Natural killer cell (primary cell): Measurements from ENCODE around the gene CSNK1G1. TPM values are rescaled to one million over a fixed set of nuclear protein-coding genes. Genes with fewer than 3 reads are reported as not detected.

ENCODE experiments used
- ATAC-seq, 3 donors: fragments of 150-1000 bp in 2 of 3; fragments of 200-7000 bp in 1 of 3; cut with Tn5 transposase; 1 replicate in 1 of 3; 2 replicates in 2 of 3; pipeline ENCODE4 v1.10.0; 2021; ENCODE audit warnings: mild to moderate bottlenecking in 2 of 3, moderate library complexity in 2 of 3
- DNase-seq, 2 donors: peaks; one replicate each; pipeline versions ENCODE4 v3.0.0 to v3.0.0-alpha.2; 2013 to 2021; ENCODE audit warnings: mixed read lengths in 1 of 2
- H3K27ac ChIP-seq: one replicate; pipeline ENCODE4 v1.5.1; 2013; ENCODE audit warnings: mild to moderate bottlenecking, low read length
- H3K27me3 ChIP-seq: one replicate; pipeline ENCODE4 v1.6.1; 2013; ENCODE audit warnings: low read length; ENCODE audit not compliant: control insufficient read depth, insufficient read depth
- H3K36me3 ChIP-seq: one replicate; pipeline ENCODE4 v1.6.1; 2013; ENCODE audit warnings: low read length; ENCODE audit not compliant: control insufficient read depth, insufficient read depth
- H3K4me1 ChIP-seq: one replicate; pipeline ENCODE4 v1.6.1; 2013; ENCODE audit warnings: low read length; ENCODE audit not compliant: control insufficient read depth, insufficient read depth
- H3K4me3 ChIP-seq: one replicate; pipeline ENCODE4 v1.5.1; 2013; ENCODE audit warnings: low read length
- H3K9me3 ChIP-seq: one replicate; pipeline ENCODE4 v1.6.1; 2013; ENCODE audit warnings: low read length; ENCODE audit not compliant: control insufficient read depth, insufficient read depth
- H3K27ac Mint-ChIP-seq, 2 donors: one replicate each; pipeline ENCODE4 v1.8.0; 2022; ENCODE audit warnings: mild to moderate bottlenecking in 2 of 2, mixed read lengths in 2 of 2, moderate library complexity in 1 of 2
- H3K27me3 Mint-ChIP-seq, 2 donors: one replicate each; pipeline ENCODE4 v1.8.0; 2022; ENCODE audit warnings: low read depth in 2 of 2, mixed read lengths in 2 of 2
- H3K36me3 Mint-ChIP-seq: one replicate; pipeline ENCODE4 v1.8.0; 2022; ENCODE audit warnings: mixed read lengths
- H3K4me1 Mint-ChIP-seq, 2 donors: one replicate each; pipeline ENCODE4 v1.8.0; 2022; ENCODE audit warnings: mixed read lengths in 2 of 2
- H3K4me3 Mint-ChIP-seq: one replicate; pipeline ENCODE4 v1.8.0; 2022; ENCODE audit warnings: mild to moderate bottlenecking, moderate library complexity, mixed read lengths
- H3K9me3 Mint-ChIP-seq, 2 donors: one replicate each; pipeline ENCODE4 v1.8.0; 2022; ENCODE audit warnings: mixed read lengths in 2 of 2
- CTCF ChIP-seq: fragments of 200-600 bp; IDR thresholded peaks from one replicate; pipeline ENCODE4 v1.8.0; 2022; ENCODE audit warnings: antibody characterized with exemption
- WGBS: methylation state at CpG from one replicate; pipeline ENCODE4 v1.1.7; 2013; ENCODE audit warnings: missing lambda C conversion rate; ENCODE audit not compliant: insufficient coverage; 5-methylcytosine and 5-hydroxymethylcytosine counted together
- intact Hi-C: fragments of 100-400 bp; cut with micrococcal nuclease; formaldehyde crosslinking; loops from one replicate; pipeline ENCODE4 v1.14.2; 2022
- total RNA-seq, 4 donors: library from RNA; stranded (reverse); fragments of 120-200 nt in 1 of 4; gene quantifications; one replicate each; pipeline versions ENCODE4 v1.2.3 to v1.2.4, GENCODE V29; 2013 to 2022

Gene CSNK1G1
- total RNA-seq, 3 donors from 2014 or later (not counting 1 experiment from before 2014, with no cell fraction given) = 26.2 to 36.8 (median 34.0) TPM

GRCh38 chr15:64144192-64144564 is 211.8 kb downstream of the CSNK1G1 start:
- H3K4me1 ChIP-seq = no peaks in the 10 kb centered on the region
- DNase-seq (no peak), ATAC-seq (no peak)
- Mint-ChIP-seq H3K36me3 (no peaks in the 10 kb centered on the region), H3K4me1 (no peaks in the 10 kb centered on the region), H3K4me3 (no peak overlapping the region), H3K27me3 (no peaks in the 10 kb centered on the region), H3K9me3 (no peaks in the 10 kb centered on the region), H3K27ac (no peak overlapping the region)
- no peaks in the 10 kb centered on the region for H3K27me3 ChIP-seq
- H3K27ac ChIP-seq = no peak overlapping the region
- 81% methylated on average over 8 of the region's 8 CpGs for WGBS
- intact Hi-C loops = no loop called here
- H3K4me3 ChIP-seq = no peak overlapping the region
- H3K9me3 ChIP-seq = no peaks in the 10 kb centered on the region
- TF ChIP-seq CTCF = no peak
- peaks cover 25% of the 10 kb centered on the region for H3K36me3 ChIP-seq

- H3K4me3 ChIP-seq = no peak overlapping the region
- H3K36me3 ChIP-seq = peaks cover 31% of the 10 kb centered on the region
- H3K36me3 Mint-ChIP-seq = peaks cover 2% of the 10 kb centered on the region
- no peak overlapping the region for H3K27ac ChIP-seq
- no peaks in the 10 kb centered on the region for H3K9me3 Mint-ChIP-seq
- H3K27me3 Mint-ChIP-seq = no peaks in the 10 kb centered on the region
- no peaks in the 10 kb centered on the region for H3K9me3 ChIP-seq
- peaks cover 0 to under 1% of the 10 kb centered on the region in 2 donors for H3K4me1 Mint-ChIP-seq
- no peak overlapping the region for H3K4me3 Mint-ChIP-seq
- H3K27ac Mint-ChIP-seq = no peak overlapping the region
- H3K27me3 ChIP-seq = no peaks in the 10 kb centered on the region
- DNase-seq (no peak), ATAC-seq (no peak)
- WGBS = 96% methylated on average over 6 of the region's 6 CpGs
- no peaks in the 10 kb centered on the region for H3K4me1 ChIP-seq
- no peak for TF ChIP-seq CTCF
- intact Hi-C loops = no loop called here
Measured at GRCh38 chr15:64143276-64143675, 212.7 kb downstream of the CSNK1G1 start.

- intact Hi-C loops = no loop called here
- DNase-seq = no peak
- WGBS = 98% methylated on average over 8 of the region's 8 CpGs
- Mint-ChIP-seq H3K27ac (peak overlapping the region; percentile 41 to 51), H3K4me1 (peaks cover 0 to 4% of the 10 kb centered on the region in 2 donors), H3K36me3 (peaks cover 6% of the 10 kb centered on the region), H3K27me3 (no peaks in the 10 kb centered on the region), H3K9me3 (no peaks in the 10 kb centered on the region), H3K4me3 (no peak overlapping the region)
- TF ChIP-seq CTCF = no peak
- Histone ChIP-seq H3K27ac (no peak overlapping the region), H3K27me3 (no peaks in the 10 kb centered on the region), H3K4me1 (no peaks in the 10 kb centered on the region), H3K4me3 (no peak overlapping the region), H3K9me3 (no peaks in the 10 kb centered on the region), H3K36me3 (peaks cover 42% of the 10 kb centered on the region)
- ATAC-seq = no peak
Measured at GRCh38 chr15:64141798-64142512, 214.0 kb downstream of the CSNK1G1 start.
